Astrocyte (in vitro differentiated cells and primary cell): Measurements from ENCODE around the gene TPST2.

Experiments used
- CTCF ChIP-seq: IDR thresholded peaks from 2 replicates; pipeline ENCODE4 v1.5.1; 2011; ENCODE audit warnings: low read depth, mild to moderate bottlenecking, inconsistent platforms, low read length, moderate library complexity; ENCODE audit not compliant: insufficient read depth
- EZH2 ChIP-seq: IDR thresholded peaks from 2 replicates; pipeline ENCODE4 v1.6.1; 2012; ENCODE audit warnings: mild to moderate bottlenecking, low read length, inconsistent platforms; ENCODE audit not compliant: insufficient read depth

- TF ChIP-seq CTCF, result no peak
- no peak for TF ChIP-seq EZH2
These were observed 108.7 kb downstream of the TPST2 start for GRCh38 chr22:26481112-26481693.
